ENCODE measurements around the gene FAS.
"Not testable (repeated sequence)": the region's sequence is repeated elsewhere in the genome, so short reads cannot be mapped to it uniquely, and the experiment has no call there.

FAS gene

GRCh38 chr10:88991899-88992320, 1.3 kb downstream of the FAS start:
- CTCF ChIA-PET = interaction anchor here (1.1 to 5.2 kb wide), 5 partner anchors 9 to 222 kb away, joined by 3 to 30 read pairs (median 8); no protein-coding TSS in a partner anchor
- no peak for DNase-seq
- Mint-ChIP-seq H3K36me3 (peaks cover 38% of the 10 kb centered on the region), H3K9me3 (peaks cover 5% of the 10 kb centered on the region), H3K27me3 (peaks cover 5% of the 10 kb centered on the region), H3K4me1 (peaks cover 80% of the 10 kb centered on the region), H3K4me3 (peak overlapping the region; percentile 99), H3K27ac (peak overlapping the region; percentile 98)

GRCh38 chr10:88992921-88993524, 2.4 kb downstream of the FAS start:
- DNase-seq = no peak
- CTCF ChIA-PET = interaction anchor here (0.5 to 5.2 kb wide), 6 partner anchors 8 to 225 kb away, joined by 3 to 30 read pairs (median 4); no protein-coding TSS in a partner anchor
- H3K36me3 Mint-ChIP-seq = peaks cover 36% of the 10 kb centered on the region
- peak overlapping the region; percentile 64 for H3K4me3 Mint-ChIP-seq
- H3K27ac Mint-ChIP-seq = peak overlapping the region; percentile 63
- H3K4me1 Mint-ChIP-seq = peaks cover 79% of the 10 kb centered on the region
- H3K9me3 Mint-ChIP-seq = peaks cover under 1% of the 10 kb centered on the region
- H3K27me3 Mint-ChIP-seq = peaks cover 5% of the 10 kb centered on the region

GRCh38 chr10:88994019-88994418, 3.4 kb downstream of the FAS start:
- no peak for DNase-seq
- Mint-ChIP-seq H3K4me1 (peaks cover 76% of the 10 kb centered on the region), H3K36me3 (peaks cover 39% of the 10 kb centered on the region), H3K4me3 (peak overlapping the region; percentile 48), H3K27ac (no peak overlapping the region), H3K27me3 (peaks cover 5% of the 10 kb centered on the region), H3K9me3 (no peaks in the 10 kb centered on the region)
- CTCF ChIA-PET = interaction anchor here (5.2 kb wide), 1 partner anchor 60 kb away, joined by 30 read pairs; no protein-coding TSS in a partner anchor

- CTCF ChIA-PET = interaction anchor here (1.4 kb wide), 1 partner anchor 50 kb away, joined by 4 read pairs; no protein-coding TSS in a partner anchor
- no peaks in the 10 kb centered on the region for H3K9me3 Mint-ChIP-seq
- H3K4me1 Mint-ChIP-seq = peaks cover 76% of the 10 kb centered on the region
- H3K27ac Mint-ChIP-seq = peak overlapping the region; percentile 75
- DNase-seq = no peak
- H3K36me3 Mint-ChIP-seq = peaks cover 39% of the 10 kb centered on the region
- peaks cover 3% of the 10 kb centered on the region for H3K27me3 Mint-ChIP-seq
- H3K4me3 Mint-ChIP-seq = peak overlapping the region; percentile 44
Measured at GRCh38 chr10:88995156-88995876, 4.7 kb downstream of the FAS start.

- no peak overlapping the region for H3K4me3 Mint-ChIP-seq
- no peak for DNase-seq
- peaks cover 37% of the 10 kb centered on the region for H3K36me3 Mint-ChIP-seq
- no peaks in the 10 kb centered on the region for H3K27me3 Mint-ChIP-seq
- no peak overlapping the region for H3K27ac Mint-ChIP-seq
- peaks cover 86% of the 10 kb centered on the region for H3K4me1 Mint-ChIP-seq
- no peaks in the 10 kb centered on the region for H3K9me3 Mint-ChIP-seq
- CTCF ChIA-PET = no interaction called here
Measured at GRCh38 chr10:88996927-88997326, 6.3 kb downstream of the FAS start.

GRCh38 chr10:88999625-89000024, 9.0 kb downstream of the FAS start:
- peaks cover 85% of the 10 kb centered on the region for H3K4me1 Mint-ChIP-seq
- no peaks in the 10 kb centered on the region for H3K27me3 Mint-ChIP-seq
- H3K36me3 Mint-ChIP-seq = peaks cover 47% of the 10 kb centered on the region
- no peaks in the 10 kb centered on the region for H3K9me3 Mint-ChIP-seq
- H3K4me3 Mint-ChIP-seq = no peak overlapping the region
- no peak for DNase-seq
- no peak overlapping the region for H3K27ac Mint-ChIP-seq
- CTCF ChIA-PET = no interaction called here

GRCh38 chr10:89001024-89001728, 10.6 kb downstream of the FAS start:
- no peaks in the 10 kb centered on the region for H3K9me3 Mint-ChIP-seq
- no peak for DNase-seq
- H3K27ac Mint-ChIP-seq = peak overlapping the region; percentile 79
- CTCF ChIA-PET = interaction anchor here (0.6 to 1.7 kb wide), 7 partner anchors 9 to 273 kb away, joined by 3 to 12 read pairs (median 3); no protein-coding TSS in a partner anchor
- peaks cover 41% of the 10 kb centered on the region for H3K36me3 Mint-ChIP-seq
- H3K4me3 Mint-ChIP-seq = peak overlapping the region; percentile 3
- H3K27me3 Mint-ChIP-seq = no peaks in the 10 kb centered on the region
- peaks cover 75% of the 10 kb centered on the region for H3K4me1 Mint-ChIP-seq

GRCh38 chr10:89001729-89002072, 11.1 kb downstream of the FAS start:
- CTCF ChIA-PET = interaction anchor here (1.0 to 1.7 kb wide), 5 partner anchors 10 to 68 kb away, joined by 3 to 12 read pairs (median 3); no protein-coding TSS in a partner anchor
- no peaks in the 10 kb centered on the region for H3K27me3 Mint-ChIP-seq
- peak; percentile 27 for DNase-seq
- no peaks in the 10 kb centered on the region for H3K9me3 Mint-ChIP-seq
- H3K27ac Mint-ChIP-seq = peak overlapping the region; percentile 79
- peaks cover 70% of the 10 kb centered on the region for H3K4me1 Mint-ChIP-seq
- no peak overlapping the region for H3K4me3 Mint-ChIP-seq
- H3K36me3 Mint-ChIP-seq = peaks cover 37% of the 10 kb centered on the region

GRCh38 chr10:89002226-89002978, 11.8 kb downstream of the FAS start:
- Mint-ChIP-seq H3K4me3 (no peak overlapping the region), H3K4me1 (peaks cover 63% of the 10 kb centered on the region), H3K36me3 (peaks cover 34% of the 10 kb centered on the region), H3K9me3 (no peaks in the 10 kb centered on the region), H3K27ac (peak overlapping the region; percentile 79), H3K27me3 (no peaks in the 10 kb centered on the region)
- no peak for DNase-seq
- CTCF ChIA-PET = interaction anchor here (1.0 to 1.7 kb wide), 2 partner anchors 27 to 68 kb away, joined by 3 to 12 read pairs; no protein-coding TSS in a partner anchor

- Mint-ChIP-seq H3K4me3 (no peak overlapping the region), H3K4me1 (peaks cover 57% of the 10 kb centered on the region), H3K27ac (peak overlapping the region; percentile 72)
Measured at GRCh38 chr10:89003344-89003743, 12.7 kb downstream of the FAS start.

GRCh38 chr10:89007129-89007893, 16.7 kb downstream of the FAS start:
- no peak for DNase-seq
- Mint-ChIP-seq H3K27me3 (no peaks in the 10 kb centered on the region), H3K9me3 (no peaks in the 10 kb centered on the region), H3K36me3 (peaks cover 69% of the 10 kb centered on the region), H3K27ac (no peak overlapping the region), H3K4me1 (peaks cover 19% of the 10 kb centered on the region), H3K4me3 (no peak overlapping the region)
- CTCF ChIA-PET = interaction anchor here (0.7 to 2.2 kb wide), 3 partner anchors 18 to 74 kb away, joined by 3 to 15 read pairs (median 3); no protein-coding TSS in a partner anchor

More at GRCh38 chr10:89003344-89003743, 12.7 kb downstream of the FAS start:
- Mint-ChIP-seq H3K9me3 (no peaks in the 10 kb centered on the region), H3K27me3 (no peaks in the 10 kb centered on the region), H3K36me3 (peaks cover 42% of the 10 kb centered on the region)
- CTCF ChIA-PET = interaction anchor here (0.7 to 1.4 kb wide), 4 partner anchors 10 to 26 kb away, joined by 3 to 5 read pairs (median 4); partner anchors contain the start of gene FAS
- DNase-seq = no peak

GRCh38 chr10:89018700-89019346, 28.2 kb downstream of the FAS start:
- not testable (repeated sequence) for H3K4me3 Mint-ChIP-seq, H3K4me1 Mint-ChIP-seq, H3K27ac Mint-ChIP-seq, H3K27me3 Mint-ChIP-seq, DNase-seq, H3K9me3 Mint-ChIP-seq
- H3K36me3 Mint-ChIP-seq = peaks cover 79% of the 10 kb centered on the region
- CTCF ChIA-PET = interaction anchor here (1.5 to 2.1 kb wide), 2 partner anchors 85 to 199 kb away, joined by 3 to 6 read pairs; no protein-coding TSS in a partner anchor

Data from activated naive CD4-positive, alpha-beta T cell treated with anti-CD3 and anti-CD28 coated beads, Interleukin-2, amount 10 ng/mL, durations not matched to agents 7 days and 5 days (primary cell).